SHP77 treated with DMSO at 0.1 percent for 48 hours (cell line): ENCODE results near the gene UTP4.
A peak's percentile ranks its signal among the peaks of the same experiment; 100 is the strongest.
"Not testable (repeated sequence)": the region's sequence is repeated elsewhere in the genome, so short reads cannot be mapped to it uniquely, and the experiment has no call there.

ENCODE experiments used
- DNase-seq: peaks from one replicate; lab custom pipeline; 2025; lab: John Stamatoyannopoulos, UW

UTP4 gene

DNA sequence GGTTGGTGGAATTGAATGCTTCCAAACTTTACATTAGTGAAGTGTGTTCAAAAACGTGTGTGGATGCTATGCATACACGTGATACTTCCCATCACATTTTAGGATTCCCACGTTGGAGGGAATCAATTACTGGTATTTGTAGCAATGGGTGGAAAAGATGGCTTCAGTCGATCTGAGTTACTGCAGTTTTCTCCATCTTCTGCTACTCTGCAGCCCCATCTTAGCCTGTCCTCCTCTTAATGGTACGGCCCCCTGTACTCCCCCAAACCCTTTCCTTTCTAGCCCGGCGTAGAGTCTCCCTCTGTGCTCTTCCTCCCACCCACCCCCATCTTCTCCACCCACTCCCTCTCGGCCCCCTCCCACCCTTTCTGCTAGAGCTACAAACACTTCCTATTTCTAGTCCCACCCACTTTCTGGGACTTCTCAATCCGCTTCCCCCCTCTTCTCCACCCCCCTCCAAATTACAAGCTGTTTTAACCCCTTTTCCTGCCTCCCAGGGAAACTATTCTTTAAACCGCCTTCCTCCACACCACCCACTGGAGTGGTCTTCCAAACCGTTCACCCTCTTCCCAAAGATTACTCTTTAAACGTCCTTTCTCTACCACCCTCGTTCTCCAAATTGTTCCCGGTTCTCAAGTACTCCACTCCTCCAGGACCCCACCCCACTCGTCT lies 1.1 kb upstream of the UTP4 start:
- DNase-seq: no peak

DNA sequence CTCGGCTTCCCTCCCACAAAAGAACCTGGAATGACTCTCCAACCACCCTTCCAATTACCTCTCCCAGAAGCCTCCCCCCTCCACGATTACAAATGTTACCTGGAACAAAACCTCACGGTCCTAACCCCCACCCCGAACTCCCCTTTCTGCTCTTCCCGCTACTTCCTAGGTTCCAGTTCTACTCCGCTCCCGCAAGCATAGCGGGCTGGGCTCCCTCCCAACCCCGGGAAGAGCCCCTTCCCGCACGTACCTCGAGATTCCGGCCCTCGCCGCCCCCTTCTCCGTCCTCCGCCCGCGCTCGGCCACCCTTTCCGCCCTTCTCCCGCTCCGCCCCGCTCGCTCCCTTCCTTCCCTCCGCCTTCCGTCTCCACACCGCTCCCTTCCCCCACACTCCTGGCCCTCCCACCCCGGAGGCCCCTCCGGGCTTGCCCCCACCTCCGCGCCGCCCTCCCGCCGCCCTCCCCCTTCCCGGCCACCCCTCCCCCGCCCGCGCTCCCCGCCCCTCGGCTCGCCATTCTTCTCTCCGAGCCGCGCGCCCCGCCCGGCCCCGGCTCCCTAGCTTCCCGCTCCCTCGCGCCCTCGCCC lies 518 bp upstream of the UTP4 start:
- no peak for DNase-seq

DNA sequence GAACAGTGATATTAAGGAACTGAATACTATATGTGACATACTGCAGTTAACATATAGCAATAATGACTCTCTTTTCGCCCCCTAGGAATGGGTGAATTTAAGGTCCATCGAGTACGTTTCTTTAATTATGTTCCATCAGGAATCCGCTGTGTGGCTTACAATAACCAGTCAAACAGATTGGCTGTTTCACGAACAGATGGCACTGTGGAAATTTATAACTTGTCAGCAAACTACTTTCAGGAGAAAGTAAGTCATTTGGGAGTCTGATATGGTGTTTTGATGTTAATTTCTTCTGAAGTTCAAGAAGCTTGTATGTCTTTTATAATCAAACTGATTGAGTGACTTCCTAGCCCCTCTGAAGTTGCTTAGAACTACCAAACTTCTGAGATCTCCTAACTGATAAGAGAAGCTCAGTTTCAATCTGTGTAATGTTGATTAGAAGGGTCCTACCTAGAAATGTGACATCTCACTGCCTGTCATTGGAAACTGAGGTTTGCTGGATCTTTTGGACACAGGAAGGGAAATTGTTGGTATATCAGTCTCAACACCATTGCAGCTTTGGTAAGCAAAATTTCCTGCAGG lies 1.0 kb downstream of the UTP4 start:
- DNase-seq: no peak

DNA sequence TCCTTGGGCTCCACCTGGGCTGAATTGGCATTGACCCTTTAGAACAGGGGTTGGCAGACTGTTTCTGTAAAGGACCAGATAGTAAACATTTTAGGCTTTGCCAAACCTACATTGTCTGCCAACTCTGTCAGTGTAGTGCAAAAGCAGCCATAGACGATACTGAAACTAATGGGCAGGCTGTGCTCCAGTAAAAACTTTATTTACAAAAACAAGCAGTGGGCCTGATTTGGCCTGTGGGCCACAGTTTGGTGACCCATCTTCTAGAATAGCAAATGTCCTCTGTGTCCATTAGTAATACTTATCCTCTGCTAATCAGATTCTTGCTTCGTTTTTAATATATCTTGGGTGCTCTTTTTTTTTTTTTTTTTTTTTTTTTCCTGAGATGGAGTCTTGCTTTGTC lies 6.2 kb downstream of the UTP4 start:
- DNase-seq: no peak

DNA sequence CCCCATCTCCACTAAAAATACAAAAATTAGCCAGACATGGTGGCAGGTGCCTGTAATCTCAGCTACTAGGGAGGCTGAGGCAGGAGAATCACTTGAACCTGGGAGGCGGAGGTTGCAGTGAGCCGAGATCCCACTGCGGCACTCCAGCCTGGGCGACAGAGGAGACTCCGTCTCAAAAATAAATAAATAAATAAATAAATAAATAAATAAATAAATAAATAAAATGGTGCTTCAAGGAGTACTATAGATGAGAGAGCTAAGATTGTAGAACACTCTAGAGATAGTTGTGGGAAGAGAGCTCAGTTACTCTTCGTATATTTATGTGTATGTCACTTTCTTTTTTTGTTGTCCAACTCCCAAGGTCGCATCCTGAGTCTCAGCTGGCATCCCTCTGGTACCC lies 7.0 kb downstream of the UTP4 start:
- DNase-seq: not testable (repeated sequence)

GRCh38 chr16:69141014-69141413 lies 8.6 kb downstream of the UTP4 start:
- no peak for DNase-seq

DNA sequence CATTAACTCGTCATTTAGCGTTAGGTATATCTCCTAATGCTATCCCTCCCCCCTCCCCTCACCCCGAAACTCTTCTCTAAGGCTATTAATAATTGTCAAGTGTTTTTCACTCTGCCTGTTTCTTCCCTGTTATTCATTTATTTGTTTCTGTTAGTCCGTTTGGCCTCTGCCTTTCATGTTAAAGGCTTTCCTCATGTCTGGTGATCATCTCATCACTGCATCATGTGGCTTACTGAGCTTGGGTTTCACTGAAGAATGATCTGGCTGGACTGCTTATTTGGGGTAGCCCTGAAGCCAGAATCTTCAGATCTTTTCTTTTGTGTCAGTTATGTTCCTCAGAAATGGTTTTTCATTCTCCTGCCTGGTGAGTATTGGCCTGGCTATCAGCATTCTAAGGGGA lies 9.5 kb downstream of the UTP4 start:
- DNase-seq: no peak

GRCh38 chr16:69143116-69143515 lies 10.7 kb downstream of the UTP4 start:
- no peak for DNase-seq

GRCh38 chr16:69145658-69146057 lies 13.2 kb downstream of the UTP4 start:
- DNase-seq: no peak

DNA sequence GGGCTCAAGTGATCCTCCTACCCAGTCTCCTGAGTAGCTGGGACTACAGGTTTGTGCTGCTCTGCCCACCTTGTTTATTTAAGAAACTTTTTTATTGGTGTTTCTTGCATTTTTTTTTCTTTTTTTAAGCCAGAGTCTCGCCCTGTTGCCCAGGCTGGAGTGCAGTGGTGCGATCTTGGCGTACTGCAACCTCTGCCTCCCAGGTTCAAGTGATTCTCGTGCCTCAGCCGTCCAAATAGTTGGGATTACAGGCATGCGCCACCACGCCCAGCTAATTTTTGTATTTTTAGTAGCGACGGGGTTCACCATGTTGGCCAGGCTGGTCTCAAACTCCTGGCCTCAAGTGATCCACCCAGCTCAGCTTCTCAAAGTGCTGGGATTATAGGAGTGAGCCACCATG lies 17.2 kb downstream of the UTP4 start:
- not testable (repeated sequence) for DNase-seq

GRCh38 chr16:69150146-69150865 lies 17.9 kb downstream of the UTP4 start:
- DNase-seq: peak; percentile 23

DNA sequence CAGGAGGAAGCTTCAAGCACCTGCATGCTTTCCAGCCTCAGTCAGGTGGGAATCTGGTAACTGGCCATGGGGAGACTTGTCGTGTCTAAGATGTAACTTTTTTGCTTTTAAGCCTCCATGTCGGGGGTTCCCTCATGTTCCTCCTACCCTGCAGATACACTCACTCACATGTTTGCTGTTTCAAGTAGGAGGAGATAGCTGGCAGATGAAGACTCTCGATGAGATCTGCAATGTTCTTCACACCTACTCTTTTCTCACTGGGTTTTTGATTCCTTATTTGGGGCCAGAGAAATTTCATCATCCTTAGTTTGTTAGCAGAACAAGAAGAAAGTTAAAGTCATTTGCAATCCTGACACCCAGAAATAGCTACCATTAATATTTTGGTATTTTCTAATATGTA lies 24.7 kb downstream of the UTP4 start:
- no peak for DNase-seq

DNA sequence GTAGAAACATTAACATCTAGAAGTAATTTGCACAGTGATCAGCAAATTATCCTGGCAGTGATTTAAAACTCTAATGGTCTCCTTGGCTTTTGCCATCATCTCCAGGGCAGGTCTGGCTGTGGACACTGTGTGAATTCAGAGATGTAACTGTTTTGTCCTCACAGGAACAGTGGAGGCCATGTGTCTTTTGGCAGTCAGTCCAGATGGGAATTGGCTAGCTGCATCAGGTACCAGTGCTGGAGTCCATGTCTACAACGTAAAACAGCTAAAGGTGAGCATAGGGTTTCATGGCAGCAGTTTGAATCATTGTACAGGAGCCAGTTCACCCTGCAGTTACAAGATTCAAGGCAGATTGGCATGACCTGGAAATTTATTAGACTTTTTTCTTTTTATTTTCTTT lies 27.7 kb downstream of the UTP4 start:
- no peak for DNase-seq

DNA sequence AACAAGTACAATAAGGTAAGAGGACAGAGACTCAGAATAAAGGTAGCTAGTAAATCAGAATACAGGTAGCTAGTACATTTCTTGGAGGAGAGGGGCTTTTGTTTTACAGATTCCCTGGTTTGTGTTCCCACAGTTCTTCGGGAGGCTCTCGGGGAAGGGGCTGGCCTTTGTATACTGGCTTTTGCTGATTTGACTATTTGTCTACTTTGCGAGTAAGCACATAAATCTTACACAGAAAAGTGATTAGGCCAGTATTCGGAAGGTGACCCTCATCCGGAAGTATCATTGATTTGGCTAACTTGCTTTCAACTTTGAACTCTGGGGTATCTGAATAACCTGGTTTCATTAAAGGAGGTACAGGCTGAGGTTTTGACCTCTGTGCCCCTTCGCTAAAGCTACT lies 33.1 kb downstream of the UTP4 start:
- DNase-seq: no peak

- DNase-seq: no peak
Observed at GRCh38 chr16:69166221-69166833, 33.9 kb downstream of the UTP4 start.

GRCh38 chr16:69166946-69167930 lies 34.8 kb downstream of the UTP4 start:
- no peak for DNase-seq

GRCh38 chr16:69169051-69169450 lies 36.6 kb downstream of the UTP4 start:
- DNase-seq: no peak

GRCh38 chr16:69169607-69170352 lies 37.3 kb downstream of the UTP4 start:
- no peak for DNase-seq

DNA sequence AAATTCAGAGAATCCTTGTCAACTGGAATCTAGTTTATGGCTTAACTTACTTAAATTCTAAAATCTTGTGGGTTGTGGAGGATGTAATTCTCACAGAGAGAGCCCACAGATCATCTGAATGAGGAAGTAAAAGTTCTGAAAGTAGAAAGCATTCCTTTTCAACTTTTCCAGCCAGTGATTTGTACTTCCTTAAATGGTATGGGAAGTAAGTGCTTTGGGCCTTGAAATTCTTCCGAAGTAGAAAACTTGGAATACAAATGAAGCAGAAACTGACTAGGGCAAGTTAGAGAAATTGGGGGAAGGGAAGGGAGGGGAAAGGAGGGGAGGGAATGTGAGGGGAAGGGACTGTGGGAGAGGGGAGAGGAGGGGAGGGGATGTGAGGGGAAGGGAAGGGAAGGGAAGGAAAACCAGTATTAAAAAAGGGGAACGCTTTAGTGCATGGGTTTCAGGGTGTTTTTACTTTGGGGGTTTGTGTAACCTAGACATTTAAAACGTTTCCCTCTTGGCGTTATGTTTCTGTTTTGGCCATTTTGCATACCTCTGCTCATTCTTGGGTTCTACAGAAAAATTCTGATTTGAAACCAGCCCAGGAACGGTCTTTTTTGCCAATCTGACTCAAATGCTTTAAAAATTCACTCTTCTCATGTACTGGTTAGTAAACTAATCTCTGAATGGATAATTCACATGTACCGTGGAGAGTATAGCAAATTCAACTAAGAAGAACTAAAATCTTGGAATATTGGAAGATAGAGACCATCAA lies 39.1 kb downstream of the UTP4 start:
- no peak for DNase-seq
